GM23338 (cell line): ENCODE data around the gene SLC6A8. TPM values are rescaled to one million over a fixed set of nuclear protein-coding genes. Genes with fewer than 3 reads are reported as not detected.

Experiments used
- ATAC-seq: fragments of 200-7000 bp; cut with Tn5 transposase; 3 replicates; pipeline ENCODE4 v1.9.1; 2020
- DNase-seq: peaks from one replicate; pipeline ENCODE4 v3.0.0-alpha.2; 2015; ENCODE audit warnings: low spot score
- H2AFZ ChIP-seq: fragments of 200-600 bp; sonication (generic); 2 replicates; pipeline ENCODE4 v1.8.0; 2016; ENCODE audit warnings: antibody characterized with exemption, mild to moderate bottlenecking, moderate library complexity
- H3F3A ChIP-seq: fragments of 200-600 bp; sonication (generic); replicated peaks from 2 replicates; pipeline ENCODE4 v1.8.0; 2017; ENCODE audit warnings: antibody characterized with exemption, mixed run types, low read depth
- H3K27ac ChIP-seq: fragments of 200-600 bp; sonication (generic); 2 replicates; pipeline ENCODE4 v1.6.1; 2016; ENCODE audit warnings: low read depth
- H3K27me3 ChIP-seq: fragments of 200-600 bp; sonication (generic); 2 replicates; pipeline ENCODE4 v1.8.0; 2016; ENCODE audit warnings: mild to moderate bottlenecking, mixed run types, moderate library complexity; ENCODE audit not compliant: insufficient read depth
- H3K36me3 ChIP-seq: fragments of 200-600 bp; sonication (generic); 2 replicates; pipeline ENCODE4 v1.8.0; 2016; ENCODE audit warnings: mild to moderate bottlenecking; ENCODE audit not compliant: insufficient read depth
- H3K4me1 ChIP-seq: fragments of 200-600 bp; sonication (generic); 2 replicates; pipeline ENCODE4 v1.8.0; 2016; ENCODE audit warnings: mild to moderate bottlenecking, moderate library complexity; ENCODE audit not compliant: insufficient read depth
- H3K4me2 ChIP-seq: fragments of 200-600 bp; sonication (generic); 2 replicates; pipeline ENCODE4 v1.7.1; 2017; ENCODE audit warnings: mixed run types
- H3K4me3 ChIP-seq: fragments of 200-600 bp; sonication (generic); 2 replicates; pipeline ENCODE4 v1.6.1; 2016; ENCODE audit warnings: mixed run types
- H3K79me2 ChIP-seq: fragments of 200-600 bp; sonication (generic); replicated peaks from 2 replicates; pipeline ENCODE4 v1.8.0; 2017; ENCODE audit warnings: mild to moderate bottlenecking; ENCODE audit not compliant: insufficient read depth
- H3K9me2 ChIP-seq: fragments of 200-600 bp; sonication (generic); 2 replicates; pipeline ENCODE4 v1.8.0; 2017; ENCODE audit not compliant: insufficient read depth
- H4K20me1 ChIP-seq: fragments of 200-600 bp; sonication (generic); replicated peaks from 2 replicates; pipeline ENCODE4 v1.8.0; 2017; ENCODE audit warnings: mild to moderate bottlenecking; ENCODE audit not compliant: insufficient read depth
- H3K27ac Mint-ChIP-seq: 2 replicates; pipeline ENCODE4 v1.8.0; 2020; ENCODE audit warnings: inconsistent platforms, mild to moderate bottlenecking, moderate library complexity, mixed read lengths
- H3K27me3 Mint-ChIP-seq: 3 replicates; pipeline ENCODE4 v1.8.0; 2022; ENCODE audit warnings: low read depth, mild to moderate bottlenecking, moderate library complexity, mixed read lengths, inconsistent platforms; ENCODE audit not compliant: insufficient read depth, poor library complexity
- H3K36me3 Mint-ChIP-seq: 3 replicates; pipeline ENCODE4 v1.8.0; 2021; ENCODE audit warnings: low read depth, mild to moderate bottlenecking, inconsistent platforms, moderate library complexity, mixed read lengths
- H3K4me1 Mint-ChIP-seq: 3 replicates; pipeline ENCODE4 v1.8.0; 2020; ENCODE audit warnings: mild to moderate bottlenecking, inconsistent platforms, mixed read lengths
- H3K4me3 Mint-ChIP-seq: 3 replicates; pipeline ENCODE4 v1.8.0; 2021; ENCODE audit warnings: moderate library complexity, mild to moderate bottlenecking, inconsistent platforms, mixed read lengths
- H3K9me3 Mint-ChIP-seq: 3 replicates; pipeline ENCODE4 v1.8.0; 2020; ENCODE audit warnings: moderate library complexity, mild to moderate bottlenecking, inconsistent platforms, mixed read lengths
- CREB1 ChIP-seq: fragments of 250-450 bp; sonication (Bioruptor Pico); IDR thresholded peaks from 2 replicates; pipeline ENCODE4 v1.5.0; 2020; ENCODE audit warnings: low read depth, mild to moderate bottlenecking, moderate library complexity
- CTCF ChIP-seq, 2 experiments: fragments of 200-600 bp in 1 of 2; sonication (generic) in 1 of 2; conservative IDR thresholded peaks; 2 replicates each; pipeline versions ENCODE4 v1.5.1 to v1.6.1; 2016 to 2017; ENCODE audit warnings: antibody characterized with exemption in 2 of 2, low read depth in 2 of 2, mild to moderate bottlenecking in 2 of 2, moderate library complexity in 1 of 2
- EZH2phosphoT487 ChIP-seq: fragments of 200-600 bp; sonication (generic); IDR thresholded peaks from one replicate; pipeline ENCODE4 v1.8.1; 2018; ENCODE audit warnings: antibody characterized with exemption; ENCODE audit not compliant: unreplicated experiment
- POLR2AphosphoS5 ChIP-seq: IDR thresholded peaks from 2 replicates; pipeline ENCODE4 v1.6.1; 2016; ENCODE audit warnings: antibody characterized with exemption, low read depth
- polyA plus RNA-seq: library from polyadenylated mRNA; unstranded; fragments of >200 nt; fragmentation: Nextera tagmentation; extraction: Ambion mirVana; gene quantifications from 2 replicates; pipeline ENCODE4 v1.2.1, GENCODE V29; 2016
- total RNA-seq: library from RNA; depleted of rRNA; stranded (reverse); fragments of >200 nt; shearing (Covaris generic); gene quantifications from 2 replicates; pipeline ENCODE4 v1.2.3, GENCODE V29; 2014
- TF ChIP-seq, protein P1 (sequence below): fragments of 250-450 bp; sonication (Bioruptor Pico); IDR thresholded peaks from 2 replicates; pipeline ENCODE4 v1.5.0; 2020; ENCODE audit warnings: mild to moderate bottlenecking, moderate library complexity

SLC6A8 gene
- total and polyA plus RNA-seq, 2 experiments from 2014 or later, result 19.5 to 68.6 TPM

DNA sequence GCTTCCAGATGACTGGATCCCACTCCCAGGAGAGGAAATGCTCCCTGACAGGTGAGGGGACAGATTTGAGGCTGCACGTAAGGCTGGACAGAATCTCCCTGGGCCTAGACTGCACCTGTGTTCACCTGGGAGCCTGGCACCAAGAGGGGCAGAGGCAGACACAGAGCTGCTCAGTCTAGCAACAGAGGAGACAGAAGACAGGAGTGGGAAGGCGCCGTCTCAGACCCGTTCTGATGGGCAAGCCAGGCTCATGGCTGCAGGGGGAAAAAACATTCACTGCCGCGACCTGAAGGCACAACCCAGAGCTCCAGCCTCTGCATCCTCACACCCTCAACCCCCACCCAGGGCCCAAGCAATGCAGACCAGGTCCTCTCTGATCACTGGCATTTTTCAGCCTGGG lies 19.7 kb downstream of the SLC6A8 start (continued):
- TF ChIP-seq, protein P1, sequence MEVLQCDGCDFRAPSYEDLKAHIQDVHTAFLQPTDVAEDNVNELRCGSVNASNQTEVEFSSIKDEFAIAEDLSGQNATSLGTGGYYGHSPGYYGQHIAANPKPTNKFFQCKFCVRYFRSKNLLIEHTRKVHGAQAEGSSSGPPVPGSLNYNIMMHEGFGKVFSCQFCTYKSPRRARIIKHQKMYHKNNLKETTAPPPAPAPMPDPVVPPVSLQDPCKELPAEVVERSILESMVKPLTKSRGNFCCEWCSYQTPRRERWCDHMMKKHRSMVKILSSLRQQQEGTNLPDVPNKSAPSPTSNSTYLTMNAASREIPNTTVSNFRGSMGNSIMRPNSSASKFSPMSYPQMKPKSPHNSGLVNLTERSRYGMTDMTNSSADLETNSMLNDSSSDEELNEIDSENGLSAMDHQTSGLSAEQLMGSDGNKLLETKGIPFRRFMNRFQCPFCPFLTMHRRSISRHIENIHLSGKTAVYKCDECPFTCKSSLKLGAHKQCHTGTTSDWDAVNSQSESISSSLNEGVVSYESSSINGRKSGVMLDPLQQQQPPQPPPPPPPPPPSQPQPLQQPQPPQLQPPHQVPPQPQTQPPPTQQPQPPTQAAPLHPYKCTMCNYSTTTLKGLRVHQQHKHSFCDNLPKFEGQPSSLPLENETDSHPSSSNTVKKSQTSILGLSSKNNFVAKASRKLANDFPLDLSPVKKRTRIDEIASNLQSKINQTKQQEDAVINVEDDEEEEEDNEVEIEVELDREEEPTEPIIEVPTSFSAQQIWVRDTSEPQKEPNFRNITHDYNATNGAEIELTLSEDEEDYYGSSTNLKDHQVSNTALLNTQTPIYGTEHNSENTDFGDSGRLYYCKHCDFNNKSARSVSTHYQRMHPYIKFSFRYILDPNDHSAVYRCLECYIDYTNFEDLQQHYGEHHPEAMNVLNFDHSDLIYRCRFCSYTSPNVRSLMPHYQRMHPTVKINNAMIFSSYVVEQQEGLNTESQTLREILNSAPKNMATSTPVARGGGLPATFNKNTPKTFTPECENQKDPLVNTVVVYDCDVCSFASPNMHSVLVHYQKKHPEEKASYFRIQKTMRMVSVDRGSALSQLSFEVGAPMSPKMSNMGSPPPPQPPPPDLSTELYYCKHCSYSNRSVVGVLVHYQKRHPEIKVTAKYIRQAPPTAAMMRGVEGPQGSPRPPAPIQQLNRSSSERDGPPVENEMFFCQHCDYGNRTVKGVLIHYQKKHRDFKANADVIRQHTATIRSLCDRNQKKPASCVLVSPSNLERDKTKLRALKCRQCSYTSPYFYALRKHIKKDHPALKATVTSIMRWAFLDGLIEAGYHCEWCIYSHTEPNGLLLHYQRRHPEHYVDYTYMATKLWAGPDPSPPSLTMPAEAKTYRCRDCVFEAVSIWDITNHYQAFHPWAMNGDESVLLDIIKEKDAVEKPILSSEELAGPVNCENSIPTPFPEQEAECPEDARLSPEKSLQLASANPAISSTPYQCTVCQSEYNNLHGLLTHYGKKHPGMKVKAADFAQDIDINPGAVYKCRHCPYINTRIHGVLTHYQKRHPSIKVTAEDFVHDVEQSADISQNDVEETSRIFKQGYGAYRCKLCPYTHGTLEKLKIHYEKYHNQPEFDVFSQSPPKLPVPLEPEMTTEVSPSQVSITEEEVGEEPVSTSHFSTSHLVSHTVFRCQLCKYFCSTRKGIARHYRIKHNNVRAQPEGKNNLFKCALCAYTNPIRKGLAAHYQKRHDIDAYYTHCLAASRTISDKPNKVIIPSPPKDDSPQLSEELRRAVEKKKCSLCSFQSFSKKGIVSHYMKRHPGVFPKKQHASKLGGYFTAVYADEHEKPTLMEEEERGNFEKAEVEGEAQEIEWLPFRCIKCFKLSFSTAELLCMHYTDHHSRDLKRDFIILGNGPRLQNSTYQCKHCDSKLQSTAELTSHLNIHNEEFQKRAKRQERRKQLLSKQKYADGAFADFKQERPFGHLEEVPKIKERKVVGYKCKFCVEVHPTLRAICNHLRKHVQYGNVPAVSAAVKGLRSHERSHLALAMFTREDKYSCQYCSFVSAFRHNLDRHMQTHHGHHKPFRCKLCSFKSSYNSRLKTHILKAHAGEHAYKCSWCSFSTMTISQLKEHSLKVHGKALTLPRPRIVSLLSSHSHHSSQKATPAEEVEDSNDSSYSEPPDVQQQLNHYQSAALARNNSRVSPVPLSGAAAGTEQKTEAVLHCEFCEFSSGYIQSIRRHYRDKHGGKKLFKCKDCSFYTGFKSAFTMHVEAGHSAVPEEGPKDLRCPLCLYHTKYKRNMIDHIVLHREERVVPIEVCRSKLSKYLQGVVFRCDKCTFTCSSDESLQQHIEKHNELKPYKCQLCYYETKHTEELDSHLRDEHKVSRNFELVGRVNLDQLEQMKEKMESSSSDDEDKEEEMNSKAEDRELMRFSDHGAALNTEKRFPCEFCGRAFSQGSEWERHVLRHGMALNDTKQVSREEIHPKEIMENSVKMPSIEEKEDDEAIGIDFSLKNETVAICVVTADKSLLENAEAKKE (CRISPR knock-in tag), result no peak
- no peak for TF ChIP-seq POLR2AphosphoS5
- no peak for TF ChIP-seq CREB1 (CRISPR knock-in tag)

DNA sequence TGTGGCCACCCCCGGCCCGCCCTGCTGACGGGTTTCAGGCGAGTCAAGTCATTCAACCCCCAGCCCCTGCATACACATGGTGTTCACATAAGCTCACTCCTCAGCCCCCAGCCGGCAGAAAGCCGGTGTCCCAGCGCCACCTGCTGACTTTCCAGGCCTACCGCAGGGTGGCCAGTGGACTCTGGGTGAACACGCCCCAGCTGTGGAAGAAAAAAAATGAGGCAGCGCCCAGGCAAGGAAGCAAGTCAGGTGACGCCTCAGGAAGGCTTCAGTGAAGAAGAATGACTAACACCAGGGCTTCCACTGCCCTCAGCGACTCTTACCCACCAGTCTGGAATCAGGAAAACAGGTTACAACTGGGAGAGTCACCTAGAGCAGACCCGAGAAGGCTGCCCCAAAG lies 20.7 kb downstream of the SLC6A8 start:
- no peaks in the 10 kb centered on the region for H3F3A ChIP-seq
- H4K20me1 ChIP-seq, result no peaks in the 10 kb centered on the region; the same call in 1 of the 2 replicates
- Mint-ChIP-seq H3K4me1 (peaks cover 9% of the 10 kb centered on the region), H3K27me3 (peaks cover 1% of the 10 kb centered on the region), H3K27ac (no peak overlapping the region), H3K9me3 (no peaks in the 10 kb centered on the region; the same call in 2 of the 3 replicates), H3K36me3 (peaks cover 27% of the 10 kb centered on the region), H3K4me3 (no peak overlapping the region)
- H3K4me3 ChIP-seq, result no peak overlapping the region
- DNase-seq (peak; percentile 73), ATAC-seq (peak; percentile 89)
- no peak overlapping the region for H3K27ac ChIP-seq
- no peak overlapping the region for H2AFZ ChIP-seq
- no peaks in the 10 kb centered on the region for H3K4me1 ChIP-seq
- no peaks in the 10 kb centered on the region for H3K36me3 ChIP-seq
- H3K79me2 ChIP-seq, result no peaks in the 10 kb centered on the region
- no peak for TF ChIP-seq EZH2phosphoT487
- TF ChIP-seq CTCF (conservative IDR thresholded peaks at IDR 0.05; ENCODE audit: low read depth in 2 of 2), result peak; percentile 42 to 65
- TF ChIP-seq CREB1 (CRISPR knock-in tag), result no peak
- H3K27me3 ChIP-seq, result no peaks in the 10 kb centered on the region
- no peaks in the 10 kb centered on the region for H3K9me2 ChIP-seq
- no peak overlapping the region for H3K4me2 ChIP-seq
